KMS-11 (cell line): ENCODE data around the gene XPR1.

Experiments
- H2AFZ ChIP-seq: fragments of 200-600 bp; sonication (generic); 2 replicates; pipeline ENCODE4 v1.6.1; 2016; ENCODE audit warnings: antibody characterized with exemption, mixed run types, low read depth
- H3K27ac ChIP-seq: fragments of 200-600 bp; sonication (generic); 2 replicates; pipeline ENCODE4 v1.6.1; 2016; ENCODE audit warnings: mild to moderate bottlenecking, mixed run types
- H3K27me3 ChIP-seq: fragments of 200-600 bp; sonication (generic); 2 replicates; pipeline ENCODE4 v1.6.1; 2017; ENCODE audit warnings: mild to moderate bottlenecking, low read depth, mixed run types, moderate library complexity; ENCODE audit not compliant: insufficient read depth
- H3K36me3 ChIP-seq: fragments of 200-600 bp; sonication (generic); 2 replicates; pipeline ENCODE4 v1.6.1; 2017; ENCODE audit warnings: mild to moderate bottlenecking, mixed run types; ENCODE audit not compliant: insufficient read depth
- H3K4me1 ChIP-seq: fragments of 200-600 bp; sonication (generic); 2 replicates; pipeline ENCODE4 v1.6.1; 2016; ENCODE audit warnings: mild to moderate bottlenecking, low read depth, mixed run types; ENCODE audit not compliant: poor library complexity, severe bottlenecking
- H3K4me2 ChIP-seq: fragments of 200-600 bp; sonication (generic); 2 replicates; pipeline ENCODE4 v1.7.0; 2016; ENCODE audit warnings: mild to moderate bottlenecking, mixed run types
- H3K4me3 ChIP-seq: fragments of 200-600 bp; sonication (generic); IDR thresholded peaks from 2 replicates; pipeline ENCODE4 v1.6.1; 2017; ENCODE audit warnings: low read depth, low read length, mixed read lengths; ENCODE audit not compliant: insufficient read depth
- H3K79me2 ChIP-seq: fragments of 200-600 bp; sonication (generic); 2 replicates; pipeline ENCODE4 v1.6.1; 2016; ENCODE audit warnings: low read depth, mixed run types; ENCODE audit not compliant: insufficient read depth
- H3K9ac ChIP-seq: fragments of 200-600 bp; sonication (generic); 2 replicates; pipeline ENCODE4 v1.6.1; 2016; ENCODE audit warnings: mild to moderate bottlenecking, mixed run types
- H4K20me1 ChIP-seq: fragments of 200-600 bp; sonication (generic); 2 replicates; pipeline ENCODE4 v1.6.1; 2016; ENCODE audit warnings: mild to moderate bottlenecking, mixed run types; ENCODE audit not compliant: insufficient read depth
- CTCF ChIP-seq: fragments of 200-600 bp; sonication (generic); conservative IDR thresholded peaks from 2 replicates; pipeline ENCODE4 v1.6.1; 2017; ENCODE audit warnings: low read depth, mild to moderate bottlenecking, antibody characterized with exemption, low read length, moderate library complexity, mixed read lengths

XPR1 gene

DNA sequence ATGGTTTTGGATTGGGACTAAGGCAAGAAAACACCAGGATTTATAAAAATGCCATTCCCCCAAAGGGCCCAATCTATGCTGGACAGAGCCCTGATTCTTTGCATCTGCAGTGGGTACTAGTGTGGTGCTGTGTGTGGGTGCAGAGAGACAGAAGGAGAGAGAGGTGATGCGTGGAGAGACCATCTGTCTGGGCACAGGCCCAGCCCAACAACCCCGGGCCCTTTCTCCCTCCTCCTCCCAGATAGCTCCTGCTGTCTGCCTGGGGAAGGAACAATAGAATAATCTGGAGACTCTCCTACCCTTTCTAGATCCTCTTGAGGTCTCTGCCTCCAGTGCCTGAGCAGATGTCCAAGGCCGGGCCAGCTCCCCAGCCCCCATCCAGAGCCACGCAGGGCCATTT, 296.0 kb downstream of the XPR1 start:
- TF ChIP-seq CTCF: no peak
- Histone ChIP-seq H3K79me2 (no peaks in the 10 kb centered on the region), H2AFZ (no peak overlapping the region), H3K36me3 (no peaks in the 10 kb centered on the region), H3K4me2 (no peak overlapping the region), H3K9ac (no peak overlapping the region), H3K27me3 (no peaks in the 10 kb centered on the region), H3K4me1 (no peaks in the 10 kb centered on the region), H3K4me3 (no peak overlapping the region), H3K27ac (no peak overlapping the region), H4K20me1 (no peaks in the 10 kb centered on the region)

- Histone ChIP-seq H3K4me1 (no peaks in the 10 kb centered on the region), H3K4me2 (no peak overlapping the region), H3K9ac (no peak overlapping the region), H3K79me2 (no peaks in the 10 kb centered on the region), H3K36me3 (no peaks in the 10 kb centered on the region), H3K27ac (no peak overlapping the region), H3K27me3 (no peaks in the 10 kb centered on the region), H2AFZ (no peak overlapping the region), H3K4me3 (no peak overlapping the region), H4K20me1 (no peaks in the 10 kb centered on the region)
- TF ChIP-seq CTCF: no peak
Observed at GRCh38 chr1:180928331-180929230, 296.8 kb downstream of the XPR1 start.

DNA sequence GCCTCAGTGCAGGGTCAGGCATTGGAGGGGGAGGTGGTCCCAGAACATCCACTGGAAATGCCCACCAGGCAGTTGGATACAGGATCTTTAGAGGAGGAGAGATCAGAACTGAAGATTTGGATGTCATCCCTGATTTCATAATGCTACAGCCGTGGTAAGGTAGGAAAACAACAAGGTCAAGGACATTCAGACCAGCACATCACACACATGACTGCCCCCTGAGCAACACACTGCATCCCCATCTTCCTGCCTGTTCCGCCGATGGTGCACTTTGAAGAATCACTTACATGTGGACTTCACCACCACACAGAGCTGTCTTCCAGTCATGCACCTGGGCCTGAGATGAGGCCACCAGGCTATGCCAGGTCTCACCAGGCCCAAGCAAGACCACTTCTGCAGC, 297.6 kb downstream of the XPR1 start:
- Histone ChIP-seq H2AFZ (no peak overlapping the region), H3K9ac (no peak overlapping the region), H3K27ac (no peak overlapping the region), H3K4me1 (no peaks in the 10 kb centered on the region), H3K27me3 (no peaks in the 10 kb centered on the region), H3K79me2 (no peaks in the 10 kb centered on the region), H3K4me2 (no peak overlapping the region), H3K4me3 (no peak overlapping the region), H3K36me3 (no peaks in the 10 kb centered on the region), H4K20me1 (no peaks in the 10 kb centered on the region)
- no peak for TF ChIP-seq CTCF

- Histone ChIP-seq H4K20me1 (no peaks in the 10 kb centered on the region), H3K27ac (no peak overlapping the region), H3K4me3 (no peak overlapping the region), H3K36me3 (no peaks in the 10 kb centered on the region), H3K9ac (no peak overlapping the region), H3K4me2 (no peak overlapping the region), H3K4me1 (no peaks in the 10 kb centered on the region), H3K27me3 (no peaks in the 10 kb centered on the region), H3K79me2 (no peaks in the 10 kb centered on the region), H2AFZ (no peak overlapping the region)
- TF ChIP-seq CTCF: no peak
Observed at GRCh38 chr1:180930687-180931086, 298.9 kb downstream of the XPR1 start.
